AG04449 (cell line): Measurements from ENCODE around the gene RNASE7.

ENCODE experiments used
- CTCF ChIA-PET: fragments of 350-600 bp; formaldehyde crosslinking; extraction: SDS; loops from one replicate; lab custom pipeline; 2021; ENCODE audit warnings: antibody characterized with exemption; lab: Yijun Ruan, JAX
- POLR2A ChIA-PET: fragments of 400-600, 350-600 bp; formaldehyde crosslinking; extraction: SDS; loops from one replicate; lab custom pipeline; 2020; ENCODE audit warnings: antibody characterized with exemption, inconsistent platforms; lab: Yijun Ruan, JAX
- DNase-seq: peaks from one replicate; pipeline ENCODE4 v3.0.0-alpha.2; 2010; ENCODE audit warnings: low read depth, low spot score
- H3K4me3 ChIP-seq: 2 replicates; pipeline ENCODE4 v1.5.1; 2011; ENCODE audit warnings: low read depth, mild to moderate bottlenecking, control low read depth, low read length
- TF ChIP-seq, protein P1 (sequence below): IDR thresholded peaks from one replicate; pipeline ENCODE4 v1.5.1; 2011; ENCODE audit warnings: mild to moderate bottlenecking, moderate library complexity, low read length, control low read depth, inconsistent platforms; ENCODE audit not compliant: insufficient read depth; ENCODE audit errors: missing control alignments

RNASE7 gene

GRCh38 chr14:21042918-21043317 is 756 bp downstream of the RNASE7 start:
- TF ChIP-seq, protein P1, sequence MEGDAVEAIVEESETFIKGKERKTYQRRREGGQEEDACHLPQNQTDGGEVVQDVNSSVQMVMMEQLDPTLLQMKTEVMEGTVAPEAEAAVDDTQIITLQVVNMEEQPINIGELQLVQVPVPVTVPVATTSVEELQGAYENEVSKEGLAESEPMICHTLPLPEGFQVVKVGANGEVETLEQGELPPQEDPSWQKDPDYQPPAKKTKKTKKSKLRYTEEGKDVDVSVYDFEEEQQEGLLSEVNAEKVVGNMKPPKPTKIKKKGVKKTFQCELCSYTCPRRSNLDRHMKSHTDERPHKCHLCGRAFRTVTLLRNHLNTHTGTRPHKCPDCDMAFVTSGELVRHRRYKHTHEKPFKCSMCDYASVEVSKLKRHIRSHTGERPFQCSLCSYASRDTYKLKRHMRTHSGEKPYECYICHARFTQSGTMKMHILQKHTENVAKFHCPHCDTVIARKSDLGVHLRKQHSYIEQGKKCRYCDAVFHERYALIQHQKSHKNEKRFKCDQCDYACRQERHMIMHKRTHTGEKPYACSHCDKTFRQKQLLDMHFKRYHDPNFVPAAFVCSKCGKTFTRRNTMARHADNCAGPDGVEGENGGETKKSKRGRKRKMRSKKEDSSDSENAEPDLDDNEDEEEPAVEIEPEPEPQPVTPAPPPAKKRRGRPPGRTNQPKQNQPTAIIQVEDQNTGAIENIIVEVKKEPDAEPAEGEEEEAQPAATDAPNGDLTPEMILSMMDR = no peak
- ChIA-PET CTCF (interaction anchor here (0.6 to 7.0 kb wide), 11 partner anchors 12 to 72 kb away, joined by 3 to 287 read pairs (median 8); partner anchors contain the start of genes RNASE8 and TPPP2), POLR2A (no interaction called here)
- no peak overlapping the region for H3K4me3 ChIP-seq
- no peak for DNase-seq

DNA sequence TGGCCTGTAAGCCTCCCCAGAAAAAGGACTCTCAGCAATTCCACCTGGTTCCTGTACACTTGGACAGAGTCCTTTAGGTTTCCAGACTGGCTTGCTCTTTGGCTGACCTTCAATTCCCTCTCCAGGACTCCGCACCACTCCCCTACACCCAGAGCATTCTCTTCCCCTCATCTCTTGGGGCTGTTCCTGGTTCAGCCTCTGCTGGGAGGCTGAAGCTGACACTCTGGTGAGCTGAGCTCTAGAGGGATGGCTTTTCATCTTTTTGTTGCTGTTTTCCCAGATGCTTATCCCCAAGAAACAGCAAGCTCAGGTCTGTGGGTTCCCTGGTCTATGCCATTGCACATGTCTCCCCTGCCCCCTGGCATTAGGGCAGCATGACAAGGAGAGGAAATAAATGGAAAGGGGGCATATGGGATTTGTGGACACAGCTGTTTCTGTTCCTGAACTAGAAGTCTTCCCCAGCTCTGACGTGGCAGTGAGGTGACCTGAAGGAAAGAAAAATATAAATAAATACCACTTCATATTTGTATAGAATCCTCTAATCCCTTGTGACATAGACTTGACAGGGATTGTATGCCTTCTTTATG is 1.3 kb downstream of the RNASE7 start:
- no peak overlapping the region for H3K4me3 ChIP-seq
- POLR2A ChIA-PET = no interaction called here
- no peak for DNase-seq
- TF ChIP-seq, protein P1 = no peak
- CTCF ChIA-PET = interaction anchor here (0.7 to 7.0 kb wide), 13 partner anchors 13 to 73 kb away, joined by 3 to 287 read pairs (median 5); partner anchors contain the start of genes ARHGEF40, RNASE8 and TPPP2

DNA sequence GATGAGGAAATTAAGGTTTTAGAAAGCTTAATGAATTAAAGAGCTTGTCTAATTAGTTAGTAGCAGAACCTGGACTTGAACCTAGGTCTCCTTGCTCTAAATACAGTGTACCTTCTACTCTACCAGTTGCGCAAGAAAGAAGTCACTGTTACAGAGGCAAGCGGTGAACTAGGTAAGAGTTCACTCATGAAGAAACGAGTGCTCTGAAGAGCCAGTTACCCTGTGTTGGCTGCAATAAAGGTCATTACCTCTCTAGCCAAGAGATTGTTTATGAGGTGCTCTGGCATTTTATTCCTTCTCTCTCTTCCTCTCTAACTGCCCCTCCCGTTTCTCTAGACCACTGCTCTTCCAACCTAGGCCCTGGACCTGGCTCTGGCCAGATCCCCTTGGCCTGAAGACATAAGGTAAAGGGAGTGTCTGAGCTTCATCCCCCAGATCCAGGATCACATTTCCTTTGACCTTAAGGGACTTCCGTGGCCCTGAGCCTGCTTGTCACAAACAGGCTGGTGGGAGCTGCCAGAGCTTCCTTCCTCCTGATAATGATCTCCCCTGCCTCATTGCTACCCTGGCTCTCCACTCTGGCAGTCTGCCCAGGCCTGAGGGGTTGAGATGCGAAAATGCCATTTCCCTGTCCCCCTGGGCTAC is 1.9 kb downstream of the RNASE7 start:
- DNase-seq = no peak
- TF ChIP-seq, protein P1 = no peak
- ChIA-PET CTCF (interaction anchor here (0.7 to 7.0 kb wide), 12 partner anchors 13 to 73 kb away, joined by 3 to 287 read pairs (median 4); partner anchors contain the start of genes ARHGEF40 and RNASE8), POLR2A (interaction anchor here (0.8 kb wide), 1 partner anchor 202 kb away, joined by 3 read pairs; no protein-coding TSS in a partner anchor)
- H3K4me3 ChIP-seq = no peak overlapping the region

GRCh38 chr14:21047378-21047781 is 5.2 kb downstream of the RNASE7 start:
- TF ChIP-seq, protein P1 = no peak
- no peak for DNase-seq
- POLR2A ChIA-PET = interaction anchor here (0.7 to 1.5 kb wide), 3 partner anchors 11 to 43 kb away, joined by 3 to 9 read pairs (median 3); partner anchors contain the start of gene ARHGEF40
- CTCF ChIA-PET = interaction anchor here (0.8 to 4.4 kb wide), 17 partner anchors 8 to 60 kb away, joined by 3 to 40 read pairs (median 7); partner anchors contain the start of genes ARHGEF40, RNASE13, RNASE8 and SLC39A2
- H3K4me3 ChIP-seq = no peak overlapping the region

- TF ChIP-seq, protein P1 = no peak
- CTCF ChIA-PET = interaction anchor here (0.6 to 4.4 kb wide), 15 partner anchors 9 to 58 kb away, joined by 3 to 40 read pairs (median 8); partner anchors contain the start of genes ARHGEF40, RNASE13 and RNASE8
- no peak for DNase-seq
- H3K4me3 ChIP-seq = no peak overlapping the region
- POLR2A ChIA-PET = interaction anchor here (1.0 kb wide), 1 partner anchor 15 kb away, joined by 4 read pairs; no protein-coding TSS in a partner anchor
These were observed 6.5 kb downstream of the RNASE7 start for GRCh38 chr14:21048638-21049037.
